Measurements from ENCODE around the gene PFKM. TPM values are rescaled to one million over a fixed set of nuclear protein-coding genes. Genes with fewer than 3 reads are reported as not detected.

The PFKM gene
- total RNA-seq, 1 donor from 2014 or later = 132 TPM

GRCh38 chr12:48131517-48131916 is 12.4 kb downstream of the PFKM start:
- H3K36me3 Mint-ChIP-seq (ENCODE audit: low read depth) = peaks cover 30% of the 10 kb centered on the region
- DNase-seq (ENCODE audit: low read depth, low spot score) = no peak
- no peak overlapping the region for H3K27ac Mint-ChIP-seq (ENCODE audit: unreplicated experiment)
- H3K4me1 Mint-ChIP-seq = no peaks in the 10 kb centered on the region
- H3K4me3 Mint-ChIP-seq = no peak overlapping the region
- no peaks in the 10 kb centered on the region for H3K9me3 Mint-ChIP-seq
- no peak for TF ChIP-seq CTCF (conservative IDR thresholded peaks at IDR 0.05)
- no peaks in the 10 kb centered on the region for H3K27me3 Mint-ChIP-seq (ENCODE audit: low read depth)

GRCh38 chr12:48132826-48133225 is 13.7 kb downstream of the PFKM start:
- Mint-ChIP-seq H3K4me3 (no peak overlapping the region), H3K36me3 (ENCODE audit: low read depth) (peaks cover 28% of the 10 kb centered on the region), H3K9me3 (no peaks in the 10 kb centered on the region), H3K27ac (ENCODE audit: unreplicated experiment) (no peak overlapping the region), H3K27me3 (ENCODE audit: low read depth) (no peaks in the 10 kb centered on the region), H3K4me1 (no peaks in the 10 kb centered on the region)
- TF ChIP-seq CTCF (conservative IDR thresholded peaks at IDR 0.05) = no peak
- no peak for DNase-seq (ENCODE audit: low read depth, low spot score)

GRCh38 chr12:48135027-48135426 is 15.9 kb downstream of the PFKM start:
- Mint-ChIP-seq H3K27me3 (ENCODE audit: low read depth) (no peaks in the 10 kb centered on the region), H3K4me3 (no peak overlapping the region), H3K27ac (ENCODE audit: unreplicated experiment) (no peak overlapping the region), H3K36me3 (ENCODE audit: low read depth) (peaks cover 25% of the 10 kb centered on the region), H3K4me1 (no peaks in the 10 kb centered on the region), H3K9me3 (no peaks in the 10 kb centered on the region)
- DNase-seq (ENCODE audit: low read depth, low spot score) = no peak
- no peak for TF ChIP-seq CTCF (conservative IDR thresholded peaks at IDR 0.05)

GRCh38 chr12:48142818-48143674 is 23.9 kb downstream of the PFKM start:
- TF ChIP-seq CTCF (conservative IDR thresholded peaks at IDR 0.05) = no peak
- no peak for DNase-seq (ENCODE audit: low read depth, low spot score)
- Mint-ChIP-seq H3K4me3 (no peak overlapping the region), H3K36me3 (ENCODE audit: low read depth) (peaks cover 17% of the 10 kb centered on the region), H3K27me3 (ENCODE audit: low read depth) (no peaks in the 10 kb centered on the region), H3K9me3 (no peaks in the 10 kb centered on the region), H3K27ac (ENCODE audit: unreplicated experiment) (no peak overlapping the region), H3K4me1 (no peaks in the 10 kb centered on the region)

- no peaks in the 10 kb centered on the region for H3K9me3 Mint-ChIP-seq
- DNase-seq (ENCODE audit: low read depth, low spot score) = no peak
- no peak for TF ChIP-seq CTCF (conservative IDR thresholded peaks at IDR 0.05)
- peaks cover 17% of the 10 kb centered on the region for H3K36me3 Mint-ChIP-seq (ENCODE audit: low read depth)
- H3K4me3 Mint-ChIP-seq = no peak overlapping the region
- no peak overlapping the region for H3K27ac Mint-ChIP-seq (ENCODE audit: unreplicated experiment)
- H3K27me3 Mint-ChIP-seq (ENCODE audit: low read depth) = no peaks in the 10 kb centered on the region
- H3K4me1 Mint-ChIP-seq = no peaks in the 10 kb centered on the region
Observed at GRCh38 chr12:48143898-48144297, 24.7 kb downstream of the PFKM start.

Measured in neural crest cell (in vitro differentiated cells).